HCT116 (cell line): Measurements from ENCODE around the gene NGEF. TPM values are rescaled to one million over a fixed set of nuclear protein-coding genes. Genes with fewer than 3 reads are reported as not detected.

Experiments used
- ATAC-seq: fragments of 200-7000 bp; cut with Tn5 transposase; 2 replicates; pipeline ENCODE4 v1.9.1; 2020; ENCODE audit warnings: mild to moderate bottlenecking, moderate library complexity
- BruUV-seq: library from RNA; stranded (reverse); fragments of 400-500 nt; replicated peaks from 2 replicates; lab custom pipeline; 2021; lab: Mats Ljungman, UMichigan
- CTCF ChIA-PET: fragments of 300-600 bp; sonication (Branson Sonifier 250); formaldehyde crosslinking; loops from one replicate; lab custom pipeline; 2021; ENCODE audit warnings: antibody characterized with exemption; lab: Charles Lee
- POLR2A ChIA-PET: fragments of 300-600, 350-600 bp; sonication (Branson Sonifier 250); formaldehyde crosslinking; loops from one replicate; lab custom pipeline; 2021; ENCODE audit warnings: antibody characterized with exemption; lab: Charles Lee
- RAD21 ChIA-PET, 2 experiments: fragments of 300-600 bp; sonication (Branson Sonifier 250); formaldehyde crosslinking; loops; one replicate each; lab custom pipeline; 2023; ENCODE audit warnings: low total read pairs in 2 of 2; ENCODE audit not compliant: uncharacterized antibody in 2 of 2, unreplicated experiment in 2 of 2, low non-redundant PET in 1 of 2; lab: Charles Lee
- DNase-seq: peaks from one replicate; pipeline ENCODE4 v3.0.0-alpha.2; 2010; ENCODE audit warnings: low read depth, low spot score
- H2AFZ ChIP-seq: fragments of 200-600 bp; shearing (Covaris generic), sonication (generic); 2 replicates; pipeline ENCODE4 v1.6.1; 2017; ENCODE audit warnings: low read depth, mixed run types, mixed read lengths, antibody characterized with exemption, low read length; ENCODE audit not compliant: poor library complexity, severe bottlenecking
- H3K27ac ChIP-seq: 2 replicates; pipeline ENCODE4 v1.5.1; 2012; ENCODE audit warnings: low read depth, low read length
- H3K27me3 ChIP-seq: fragments of 200-600 bp; sonication (generic); 2 replicates; pipeline ENCODE4 v1.6.1; 2016; ENCODE audit warnings: mixed run types, low read length, mixed read lengths; ENCODE audit not compliant: insufficient read depth
- H3K36me3 ChIP-seq, 2 experiments: fragments of 200-500 bp in 1 of 2; fragments of 200-600 bp in 1 of 2; sonication (Bioruptor generic) in 1 of 2; sonication (generic) in 1 of 2; 2 replicates each; pipeline versions ENCODE4 v1.5.1 to v1.6.1; 2014 to 2016; ENCODE audit warnings: low read length in 2 of 2, inconsistent platforms in 1 of 2, mixed read lengths in 1 of 2, mixed run types in 1 of 2; ENCODE audit not compliant: insufficient read depth in 2 of 2, control insufficient read depth in 1 of 2
- H3K4me1 ChIP-seq, 2 experiments: fragments of 200-600 bp in 1 of 2; sonication (generic) in 1 of 2; 2 replicates each; pipeline versions ENCODE4 v1.5.1 to v1.6.1; 2012 to 2017; ENCODE audit warnings: low read length in 2 of 2, inconsistent platforms in 1 of 2, mild to moderate bottlenecking in 1 of 2, mixed read lengths in 1 of 2, mixed run types in 1 of 2, moderate library complexity in 1 of 2; ENCODE audit not compliant: insufficient read depth in 2 of 2, control insufficient read depth in 1 of 2
- H3K4me2 ChIP-seq: fragments of 200-600 bp; sonication (generic); 2 replicates; pipeline ENCODE4 v1.6.1; 2017; ENCODE audit warnings: mixed run types, low read length, mixed read lengths
- H3K4me3 ChIP-seq, 2 experiments: fragments of 200-600 bp in 1 of 2; sonication (generic) in 1 of 2; replicated peaks in 1 of 2; 2 replicates each; pipeline ENCODE4 v1.5.1; 2011 to 2016; ENCODE audit warnings: low read length in 2 of 2, control low read depth in 1 of 2, low read depth in 1 of 2, mild to moderate bottlenecking in 1 of 2, mixed read lengths in 1 of 2, mixed run types in 1 of 2
- H3K79me2 ChIP-seq: fragments of 200-600 bp; sonication (generic); 2 replicates; pipeline ENCODE4 v1.6.1; 2017; ENCODE audit warnings: mild to moderate bottlenecking, mixed run types, low read length, moderate library complexity, mixed read lengths; ENCODE audit not compliant: insufficient read depth
- H3K9ac ChIP-seq: fragments of 200-600 bp; sonication (generic); 2 replicates; pipeline ENCODE4 v1.6.1; 2016; ENCODE audit warnings: low read length, mixed read lengths
- H3K9me2 ChIP-seq: fragments of 200-600 bp; sonication (generic), shearing (Covaris generic); 2 replicates; pipeline ENCODE4 v1.6.1; 2017; ENCODE audit warnings: mixed run types, mild to moderate bottlenecking, moderate library complexity; ENCODE audit not compliant: insufficient read depth
- H3K9me3 ChIP-seq, 2 experiments: fragments of 200-500 bp in 1 of 2; fragments of 200-600 bp in 1 of 2; sonication (Bioruptor generic) in 1 of 2; sonication (generic) in 1 of 2; 2 replicates each; pipeline ENCODE4 v1.6.1; 2014 to 2017; ENCODE audit warnings: low read length in 2 of 2, mixed read lengths in 2 of 2, inconsistent platforms in 1 of 2, low read depth in 1 of 2, mild to moderate bottlenecking in 1 of 2, mixed run types in 1 of 2, moderate library complexity in 1 of 2; ENCODE audit not compliant: control insufficient read depth in 1 of 2, insufficient read depth in 1 of 2
- H4K20me1 ChIP-seq: fragments of 200-600 bp; sonication (generic), shearing (Covaris generic); 2 replicates; pipeline ENCODE4 v1.6.1; 2017; ENCODE audit warnings: mixed run types, mild to moderate bottlenecking, moderate library complexity; ENCODE audit not compliant: insufficient read depth
- ATF3 ChIP-seq: IDR thresholded peaks from 2 replicates; pipeline ENCODE4 v1.6.1; 2012
- CBX3 ChIP-seq: IDR thresholded peaks from 2 replicates; pipeline ENCODE4 v1.6.1; 2012; ENCODE audit warnings: low read depth
- CEBPB ChIP-seq: IDR thresholded peaks from 2 replicates; pipeline ENCODE4 v1.6.1; 2012; ENCODE audit warnings: low read depth
- EGR1 ChIP-seq: IDR thresholded peaks from 2 replicates; pipeline ENCODE4 v1.6.1; 2012; ENCODE audit warnings: low read depth
- EZH2 ChIP-seq: fragments of 200-600 bp; sonication (generic); IDR thresholded peaks from 2 replicates; pipeline ENCODE4 v1.6.1; 2017; ENCODE audit warnings: antibody characterized with exemption, mixed run types
- EZH2phosphoT487 ChIP-seq: fragments of 200-600 bp; IDR thresholded peaks from 2 replicates; pipeline ENCODE4 v1.6.1; 2018; ENCODE audit warnings: antibody characterized with exemption, borderline replicate concordance
- FOSL1 ChIP-seq: IDR thresholded peaks from 2 replicates; pipeline ENCODE4 v1.6.1; 2012; ENCODE audit warnings: low read depth
- JUND ChIP-seq: IDR thresholded peaks from 2 replicates; pipeline ENCODE4 v1.6.1; 2012
- MAX ChIP-seq: IDR thresholded peaks from 2 replicates; pipeline ENCODE4 v1.6.1; 2012
- POLR2A ChIP-seq: IDR thresholded peaks from 2 replicates; pipeline ENCODE4 v1.7.0; 2011; ENCODE audit warnings: borderline replicate concordance; ENCODE audit not compliant: insufficient read depth, insufficient read length; ENCODE audit errors: extremely low read depth
- RAD21 ChIP-seq: IDR thresholded peaks from 2 replicates; pipeline ENCODE4 v1.6.1; 2012; ENCODE audit warnings: low read depth, mild to moderate bottlenecking
- REST ChIP-seq: IDR thresholded peaks from 2 replicates; pipeline ENCODE4 v1.6.1; 2012; ENCODE audit warnings: low read depth
- SIN3A ChIP-seq: IDR thresholded peaks from 2 replicates; pipeline ENCODE4 v1.6.1; 2012; ENCODE audit warnings: low read depth
- SP1 ChIP-seq: IDR thresholded peaks from 2 replicates; pipeline ENCODE4 v1.6.1; 2012; ENCODE audit warnings: low read depth
- SRF ChIP-seq: IDR thresholded peaks from 2 replicates; pipeline ENCODE4 v1.6.1; 2012; ENCODE audit warnings: low read depth
- ZBTB33 ChIP-seq: IDR thresholded peaks from 2 replicates; pipeline ENCODE4 v1.6.1; 2011; ENCODE audit warnings: mild to moderate bottlenecking, low read length, moderate library complexity; ENCODE audit not compliant: insufficient replicate concordance; ENCODE audit errors: extremely low read depth
- ZNF274 ChIP-seq: fragments of 200-500 bp; sonication (Bioruptor generic); IDR thresholded peaks from 2 replicates; pipeline ENCODE4 v1.6.1; 2014; ENCODE audit warnings: mild to moderate bottlenecking, low read depth, low read length, inconsistent platforms
- intact Hi-C: fragments of 100-400 bp; cut with micrococcal nuclease; formaldehyde crosslinking; loops from 2 replicates; pipeline ENCODE4 v1.10.0; 2022
- total RNA-seq: library from RNA; stranded (reverse); gene quantifications from one replicate; pipeline ENCODE4 v1.2.1, GENCODE V29; 2021; ENCODE audit not compliant: unreplicated experiment

Gene NGEF
- total RNA-seq, 1 experiment from 2014 or later, result 12.6 TPM

GRCh38 chr2:232966122-232966521 is 46.9 kb downstream of the NGEF start:
- no peaks in the 10 kb centered on the region for H3K9me2 ChIP-seq
- H3K9me3 ChIP-seq, result no peaks in the 10 kb centered on the region; a peak in 1 of 4 replicates
- H3K27ac ChIP-seq, result no peak overlapping the region
- RAD21 ChIA-PET, result no interaction called here
- peaks cover 0 to 1% of the 10 kb centered on the region in 2 experiments; a peak in 2 of 4 replicates for H3K4me1 ChIP-seq
- no peaks in the 10 kb centered on the region for H3K36me3 ChIP-seq
- H4K20me1 ChIP-seq, result no peaks in the 10 kb centered on the region
- intact Hi-C loops, result no loop called here
- ATAC-seq (no peak), DNase-seq (no peak)
- H3K4me2 ChIP-seq, result no peak overlapping the region
- POLR2A ChIA-PET, result no interaction called here
- CTCF ChIA-PET, result no interaction called here
- no peaks in the 10 kb centered on the region for H3K27me3 ChIP-seq
- no peak overlapping the region for H3K4me3 ChIP-seq
- H3K9ac ChIP-seq, result no peak overlapping the region
- BruUV-seq, result no TSS peak
- no peaks in the 10 kb centered on the region for H3K79me2 ChIP-seq
- TF ChIP-seq SP1, result no peak
- TF ChIP-seq EZH2, result no peak
- TF ChIP-seq RAD21, result no peak
- TF ChIP-seq FOSL1, result no peak
- TF ChIP-seq MAX, result no peak
- TF ChIP-seq JUND, result no peak
- TF ChIP-seq POLR2A, result no peak
- TF ChIP-seq SRF, result no peak
- no peak for TF ChIP-seq EZH2phosphoT487
- TF ChIP-seq ATF3, result no peak
- TF ChIP-seq CEBPB, result no peak
- no peak for TF ChIP-seq EGR1
- no peak for TF ChIP-seq ZNF274
- TF ChIP-seq ZBTB33, result no peak
- TF ChIP-seq CBX3, result no peak
- TF ChIP-seq SIN3A, result no peak
- TF ChIP-seq REST, result no peak
- H2AFZ ChIP-seq, result no peak overlapping the region
